HEK293 (cell line): ENCODE data around the gene CYB5R3.

Experiments used
- BCL11A ChIP-seq: fragments of 450-650 bp; formaldehyde crosslinking; IDR thresholded peaks from 2 replicates; pipeline ENCODE4 v1.5.1; 2016; ENCODE audit warnings: low read depth, missing biosample characterization, missing genetic modification characterization
- HOXC10 ChIP-seq: sonication (generic); formaldehyde crosslinking; IDR thresholded peaks from 2 replicates; pipeline ENCODE4 v1.8.1; 2023; ENCODE audit warnings: mild to moderate bottlenecking, missing genetic modification reagents
- IKZF3 ChIP-seq: fragments of 450-650 bp; IDR thresholded peaks from 2 replicates; pipeline ENCODE4 v1.5.0; 2018; ENCODE audit warnings: missing biosample characterization, mild to moderate bottlenecking, missing genetic modification characterization, moderate library complexity
- KLF8 ChIP-seq: fragments of 450-650 bp; formaldehyde crosslinking; IDR thresholded peaks from 2 replicates; pipeline ENCODE4 v1.5.1; 2016; ENCODE audit warnings: missing biosample characterization, missing genetic modification characterization
- KLF9 ChIP-seq: fragments of 450-650 bp; formaldehyde crosslinking; IDR thresholded peaks from 2 replicates; pipeline ENCODE4 v1.5.1; 2016; ENCODE audit warnings: missing biosample characterization, missing genetic modification characterization, low read depth
- PRDM1 ChIP-seq: fragments of 450-650 bp; formaldehyde crosslinking; IDR thresholded peaks from 2 replicates; pipeline ENCODE4; 2016; ENCODE audit warnings: missing biosample characterization, missing genetic modification characterization
- RBAK ChIP-seq: fragments of 450-650 bp; formaldehyde crosslinking; IDR thresholded peaks from 2 replicates; pipeline ENCODE4 v1.5.1; 2016; ENCODE audit warnings: missing biosample characterization, missing genetic modification characterization
- SETDB1 ChIP-seq: IDR thresholded peaks from one replicate; pipeline ENCODE4 v1.6.1; 2017; ENCODE audit warnings: mild to moderate bottlenecking, low read length, moderate library complexity, mixed read lengths; ENCODE audit not compliant: insufficient read length
- SP3 ChIP-seq: fragments of 450-650 bp; formaldehyde crosslinking; IDR thresholded peaks from 2 replicates; pipeline ENCODE4 v1.5.1; 2016; ENCODE audit warnings: missing biosample characterization, missing genetic modification characterization
- SP7 ChIP-seq: fragments of 450-650 bp; formaldehyde crosslinking; IDR thresholded peaks from 2 replicates; pipeline ENCODE4 v1.5.1; 2016; ENCODE audit warnings: missing biosample characterization, missing genetic modification characterization
- ZBTB17 ChIP-seq: fragments of 450-650 bp; formaldehyde crosslinking; IDR thresholded peaks from 2 replicates; pipeline ENCODE4 v1.5.1; 2016; ENCODE audit warnings: missing biosample characterization, missing genetic modification characterization
- ZEB2 ChIP-seq: fragments of 450-650 bp; formaldehyde crosslinking; IDR thresholded peaks from 2 replicates; pipeline ENCODE4 v1.5.1; 2016; ENCODE audit warnings: missing biosample characterization, missing genetic modification characterization
- ZNF169 ChIP-seq: fragments of 450-650 bp; formaldehyde crosslinking; IDR thresholded peaks from 2 replicates; pipeline ENCODE4 v1.5.1; 2016; ENCODE audit warnings: missing biosample characterization, missing genetic modification characterization
- ZNF19 ChIP-seq: fragments of 450-650 bp; formaldehyde crosslinking; IDR thresholded peaks from 2 replicates; pipeline ENCODE4; 2016; ENCODE audit warnings: missing biosample characterization, missing genetic modification characterization, low read depth
- ZNF211 ChIP-seq: fragments of 450-650 bp; formaldehyde crosslinking; IDR thresholded peaks from 2 replicates; pipeline ENCODE4 v1.5.1; 2016; ENCODE audit warnings: low read depth, missing biosample characterization, missing genetic modification characterization
- ZNF23 ChIP-seq: fragments of 450-650 bp; formaldehyde crosslinking; IDR thresholded peaks from 2 replicates; pipeline ENCODE4 v1.5.1; 2016; ENCODE audit warnings: missing biosample characterization, missing genetic modification characterization, borderline replicate concordance
- ZNF248 ChIP-seq: fragments of 450-650 bp; formaldehyde crosslinking; IDR thresholded peaks from 2 replicates; pipeline ENCODE4 v1.5.1; 2017; ENCODE audit warnings: missing biosample characterization, missing genetic modification characterization
- ZNF266 ChIP-seq: fragments of 450-650 bp; formaldehyde crosslinking; IDR thresholded peaks from 2 replicates; pipeline ENCODE4 v1.5.1; 2016; ENCODE audit warnings: missing biosample characterization, missing genetic modification characterization, low read depth
- ZNF473 ChIP-seq: fragments of 450-650 bp; formaldehyde crosslinking; IDR thresholded peaks from 2 replicates; pipeline ENCODE4 v1.5.1; 2017; ENCODE audit warnings: missing biosample characterization, missing genetic modification characterization
- ZNF48 ChIP-seq: fragments of 450-650 bp; formaldehyde crosslinking; IDR thresholded peaks from 2 replicates; pipeline ENCODE4 v1.5.1; 2016; ENCODE audit warnings: missing biosample characterization, missing genetic modification characterization
- ZNF529 ChIP-seq: fragments of 450-650 bp; formaldehyde crosslinking; IDR thresholded peaks from 2 replicates; pipeline ENCODE4 v1.5.1; 2017; ENCODE audit warnings: missing genetic modification characterization, missing biosample characterization; ENCODE audit not compliant: insufficient replicate concordance
- ZNF530 ChIP-seq: fragments of 450-650 bp; formaldehyde crosslinking; IDR thresholded peaks from 2 replicates; pipeline ENCODE4 v1.5.1; 2016; ENCODE audit warnings: low read depth, missing biosample characterization, missing genetic modification characterization
- ZNF596 ChIP-seq: fragments of 450-650 bp; IDR thresholded peaks from 2 replicates; pipeline ENCODE4 v1.5.0; 2018; ENCODE audit warnings: missing biosample characterization, mild to moderate bottlenecking, missing genetic modification characterization, moderate library complexity
- ZNF600 ChIP-seq: fragments of 450-650 bp; formaldehyde crosslinking; IDR thresholded peaks from 2 replicates; pipeline ENCODE4 v1.5.1; 2016; ENCODE audit warnings: missing biosample characterization, missing genetic modification characterization
- ZNF629 ChIP-seq: fragments of 450-650 bp; formaldehyde crosslinking; IDR thresholded peaks from 2 replicates; pipeline ENCODE4 v1.5.1; 2017; ENCODE audit warnings: missing biosample characterization, missing genetic modification characterization
- ZNF654 ChIP-seq: fragments of 450-650 bp; formaldehyde crosslinking; IDR thresholded peaks from 2 replicates; pipeline ENCODE4 v1.5.1; 2016; ENCODE audit warnings: low read depth, missing biosample characterization, missing genetic modification characterization
- ZSCAN16 ChIP-seq: fragments of 450-650 bp; formaldehyde crosslinking; IDR thresholded peaks from 2 replicates; pipeline ENCODE4 v1.5.1; 2016; ENCODE audit warnings: missing biosample characterization, missing genetic modification characterization
- TF ChIP-seq, protein P1 (sequence below): fragments of 450-650 bp; formaldehyde crosslinking; IDR thresholded peaks from 2 replicates; pipeline ENCODE4 v1.5.1; 2016; ENCODE audit warnings: missing biosample characterization, missing genetic modification characterization
- TF ChIP-seq, protein P2 (sequence below): fragments of 450-650 bp; formaldehyde crosslinking; IDR thresholded peaks from 2 replicates; pipeline ENCODE4 v1.5.1; 2016; ENCODE audit warnings: missing biosample characterization, missing genetic modification characterization
- TF ChIP-seq, protein P3 (sequence below): fragments of 450-650 bp; formaldehyde crosslinking; IDR thresholded peaks from 2 replicates; pipeline ENCODE4 v1.5.1; 2017; ENCODE audit warnings: missing biosample characterization, mild to moderate bottlenecking, missing genetic modification characterization, moderate library complexity
- TF ChIP-seq, protein P4 (sequence below): fragments of 450-650 bp; IDR thresholded peaks from 2 replicates; pipeline ENCODE4 v1.5.1; 2018; ENCODE audit warnings: missing biosample characterization, missing genetic modification characterization
- TF ChIP-seq, protein P5 (sequence below): fragments of 450-650 bp; formaldehyde crosslinking; IDR thresholded peaks from 2 replicates; pipeline ENCODE4 v1.5.0; 2017; ENCODE audit warnings: missing biosample characterization, missing genetic modification characterization, borderline replicate concordance

The CYB5R3 gene

DNA sequence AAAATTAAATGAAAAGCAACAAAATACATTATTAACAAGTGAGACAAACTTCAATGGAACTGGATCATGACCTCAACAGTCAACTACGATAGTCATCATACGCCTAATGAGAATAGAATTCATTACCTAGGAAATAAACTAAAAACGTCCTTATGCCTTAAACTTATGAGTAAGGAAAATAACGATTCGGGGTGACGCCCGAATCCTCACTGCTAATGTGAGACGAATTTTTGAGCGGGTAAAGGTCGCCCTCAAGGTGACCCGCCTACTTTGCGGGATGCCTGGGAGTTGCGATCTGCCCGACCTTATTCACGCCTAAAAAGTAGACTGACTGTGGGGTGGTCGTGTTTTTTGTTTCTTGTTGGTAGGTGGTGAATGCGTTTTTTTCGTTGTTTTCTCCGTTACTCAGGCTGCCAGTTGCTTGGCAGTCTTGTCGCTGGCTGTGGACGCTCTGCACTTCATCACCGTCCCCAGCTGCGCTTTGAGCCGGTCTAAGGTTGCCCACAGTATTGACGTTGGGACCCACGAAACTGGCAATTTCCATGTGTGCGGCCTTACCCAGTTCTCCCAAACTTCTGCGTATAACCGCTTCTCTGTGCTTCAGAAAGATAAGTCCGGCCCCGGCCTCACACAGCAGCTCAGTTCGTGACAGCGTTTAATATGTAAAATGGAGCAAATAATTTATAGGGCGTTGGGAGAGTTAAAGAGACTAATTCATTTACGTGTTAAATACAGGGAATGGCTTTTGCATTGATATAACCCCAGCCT is 33.9 kb downstream of the CYB5R3 start (continued):
- no peak for TF ChIP-seq ZNF19 (tag by site-specific recombination)
- peak; percentile 67; the same call in 1 of the 2 replicates for TF ChIP-seq IKZF3
- peak; percentile 65 for TF ChIP-seq ZSCAN16 (tag by site-specific recombination)
- no peak for TF ChIP-seq ZNF654
- TF ChIP-seq ZBTB17 (tag by site-specific recombination) = peak; percentile 61
- TF ChIP-seq, protein P1, sequence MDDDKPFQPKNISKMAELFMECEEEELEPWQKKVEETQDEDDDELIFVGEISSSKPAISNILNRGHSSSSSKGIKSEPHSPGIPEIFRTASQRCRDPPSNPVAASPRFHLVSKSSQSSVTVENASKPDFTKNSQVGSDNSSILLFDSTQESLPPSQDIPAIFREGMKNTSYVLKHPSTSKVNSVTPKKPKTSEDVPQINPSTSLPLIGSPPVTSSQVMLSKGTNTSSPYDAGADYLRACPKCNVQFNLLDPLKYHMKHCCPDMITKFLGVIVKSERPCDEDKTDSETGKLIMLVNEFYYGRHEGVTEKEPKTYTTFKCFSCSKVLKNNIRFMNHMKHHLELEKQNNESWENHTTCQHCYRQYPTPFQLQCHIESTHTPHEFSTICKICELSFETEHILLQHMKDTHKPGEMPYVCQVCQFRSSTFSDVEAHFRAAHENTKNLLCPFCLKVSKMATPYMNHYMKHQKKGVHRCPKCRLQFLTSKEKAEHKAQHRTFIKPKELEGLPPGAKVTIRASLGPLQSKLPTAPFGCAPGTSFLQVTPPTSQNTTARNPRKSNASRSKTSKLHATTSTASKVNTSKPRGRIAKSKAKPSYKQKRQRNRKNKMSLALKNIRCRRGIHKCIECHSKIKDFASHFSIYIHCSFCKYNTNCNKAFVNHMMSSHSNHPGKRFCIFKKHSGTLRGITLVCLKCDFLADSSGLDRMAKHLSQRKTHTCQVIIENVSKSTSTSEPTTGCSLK = no peak
- TF ChIP-seq SP7 (tag by site-specific recombination) = peak; percentile 81
- TF ChIP-seq RBAK (tag by site-specific recombination) = no peak
- no peak for TF ChIP-seq SETDB1
- no peak for TF ChIP-seq ZNF473 (tag by site-specific recombination)
- TF ChIP-seq ZNF596 = no peak
- no peak for TF ChIP-seq ZNF248 (tag by site-specific recombination)
- TF ChIP-seq ZNF211 = no peak
- peak; percentile 92 for TF ChIP-seq ZEB2
- TF ChIP-seq SP3 (tag by site-specific recombination) = peak; percentile 85
- TF ChIP-seq KLF8 = peak; percentile 42
- TF ChIP-seq ZNF529 (tag by site-specific recombination) = no peak
- no peak; the same call in 1 of the 2 replicates for TF ChIP-seq BCL11A
- TF ChIP-seq ZNF600 (tag by site-specific recombination) = peak; percentile 92
- TF ChIP-seq, protein P2, sequence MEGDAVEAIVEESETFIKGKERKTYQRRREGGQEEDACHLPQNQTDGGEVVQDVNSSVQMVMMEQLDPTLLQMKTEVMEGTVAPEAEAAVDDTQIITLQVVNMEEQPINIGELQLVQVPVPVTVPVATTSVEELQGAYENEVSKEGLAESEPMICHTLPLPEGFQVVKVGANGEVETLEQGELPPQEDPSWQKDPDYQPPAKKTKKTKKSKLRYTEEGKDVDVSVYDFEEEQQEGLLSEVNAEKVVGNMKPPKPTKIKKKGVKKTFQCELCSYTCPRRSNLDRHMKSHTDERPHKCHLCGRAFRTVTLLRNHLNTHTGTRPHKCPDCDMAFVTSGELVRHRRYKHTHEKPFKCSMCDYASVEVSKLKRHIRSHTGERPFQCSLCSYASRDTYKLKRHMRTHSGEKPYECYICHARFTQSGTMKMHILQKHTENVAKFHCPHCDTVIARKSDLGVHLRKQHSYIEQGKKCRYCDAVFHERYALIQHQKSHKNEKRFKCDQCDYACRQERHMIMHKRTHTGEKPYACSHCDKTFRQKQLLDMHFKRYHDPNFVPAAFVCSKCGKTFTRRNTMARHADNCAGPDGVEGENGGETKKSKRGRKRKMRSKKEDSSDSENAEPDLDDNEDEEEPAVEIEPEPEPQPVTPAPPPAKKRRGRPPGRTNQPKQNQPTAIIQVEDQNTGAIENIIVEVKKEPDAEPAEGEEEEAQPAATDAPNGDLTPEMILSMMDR (tag by site-specific recombination) = peak; percentile 16
- 0 out of 2 replicates have a peak, but pooled peaks have one; percentile 4 for TF ChIP-seq KLF9 (tag by site-specific recombination)
- TF ChIP-seq, protein P3, sequence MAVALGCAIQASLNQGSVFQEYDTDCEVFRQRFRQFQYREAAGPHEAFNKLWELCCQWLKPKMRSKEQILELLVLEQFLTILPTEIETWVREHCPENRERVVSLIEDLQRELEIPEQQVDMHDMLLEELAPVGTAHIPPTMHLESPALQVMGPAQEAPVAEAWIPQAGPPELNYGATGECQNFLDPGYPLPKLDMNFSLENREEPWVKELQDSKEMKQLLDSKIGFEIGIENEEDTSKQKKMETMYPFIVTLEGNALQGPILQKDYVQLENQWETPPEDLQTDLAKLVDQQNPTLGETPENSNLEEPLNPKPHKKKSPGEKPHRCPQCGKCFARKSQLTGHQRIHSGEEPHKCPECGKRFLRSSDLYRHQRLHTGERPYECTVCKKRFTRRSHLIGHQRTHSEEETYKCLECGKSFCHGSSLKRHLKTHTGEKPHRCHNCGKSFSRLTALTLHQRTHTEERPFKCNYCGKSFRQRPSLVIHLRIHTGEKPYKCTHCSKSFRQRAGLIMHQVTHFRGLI = peak; percentile 49; the same call in 1 of the 2 replicates
- 0 out of 2 replicates have a peak, but pooled peaks have one; percentile 13 for TF ChIP-seq ZNF23
- TF ChIP-seq ZNF169 (tag by site-specific recombination) = no peak
- no peak for TF ChIP-seq ZNF48
- TF ChIP-seq ZNF629 (tag by site-specific recombination) = peak; percentile 82
- TF ChIP-seq HOXC10 (CRISPR knock-in tag) = 0 out of 2 replicates have a peak, but pooled peaks have one; percentile 32
- TF ChIP-seq, protein P4, sequence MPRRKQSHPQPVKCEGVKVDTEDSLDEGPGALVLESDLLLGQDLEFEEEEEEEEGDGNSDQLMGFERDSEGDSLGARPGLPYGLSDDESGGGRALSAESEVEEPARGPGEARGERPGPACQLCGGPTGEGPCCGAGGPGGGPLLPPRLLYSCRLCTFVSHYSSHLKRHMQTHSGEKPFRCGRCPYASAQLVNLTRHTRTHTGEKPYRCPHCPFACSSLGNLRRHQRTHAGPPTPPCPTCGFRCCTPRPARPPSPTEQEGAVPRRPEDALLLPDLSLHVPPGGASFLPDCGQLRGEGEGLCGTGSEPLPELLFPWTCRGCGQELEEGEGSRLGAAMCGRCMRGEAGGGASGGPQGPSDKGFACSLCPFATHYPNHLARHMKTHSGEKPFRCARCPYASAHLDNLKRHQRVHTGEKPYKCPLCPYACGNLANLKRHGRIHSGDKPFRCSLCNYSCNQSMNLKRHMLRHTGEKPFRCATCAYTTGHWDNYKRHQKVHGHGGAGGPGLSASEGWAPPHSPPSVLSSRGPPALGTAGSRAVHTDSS (tag by site-specific recombination) = no peak
- TF ChIP-seq, protein P5, sequence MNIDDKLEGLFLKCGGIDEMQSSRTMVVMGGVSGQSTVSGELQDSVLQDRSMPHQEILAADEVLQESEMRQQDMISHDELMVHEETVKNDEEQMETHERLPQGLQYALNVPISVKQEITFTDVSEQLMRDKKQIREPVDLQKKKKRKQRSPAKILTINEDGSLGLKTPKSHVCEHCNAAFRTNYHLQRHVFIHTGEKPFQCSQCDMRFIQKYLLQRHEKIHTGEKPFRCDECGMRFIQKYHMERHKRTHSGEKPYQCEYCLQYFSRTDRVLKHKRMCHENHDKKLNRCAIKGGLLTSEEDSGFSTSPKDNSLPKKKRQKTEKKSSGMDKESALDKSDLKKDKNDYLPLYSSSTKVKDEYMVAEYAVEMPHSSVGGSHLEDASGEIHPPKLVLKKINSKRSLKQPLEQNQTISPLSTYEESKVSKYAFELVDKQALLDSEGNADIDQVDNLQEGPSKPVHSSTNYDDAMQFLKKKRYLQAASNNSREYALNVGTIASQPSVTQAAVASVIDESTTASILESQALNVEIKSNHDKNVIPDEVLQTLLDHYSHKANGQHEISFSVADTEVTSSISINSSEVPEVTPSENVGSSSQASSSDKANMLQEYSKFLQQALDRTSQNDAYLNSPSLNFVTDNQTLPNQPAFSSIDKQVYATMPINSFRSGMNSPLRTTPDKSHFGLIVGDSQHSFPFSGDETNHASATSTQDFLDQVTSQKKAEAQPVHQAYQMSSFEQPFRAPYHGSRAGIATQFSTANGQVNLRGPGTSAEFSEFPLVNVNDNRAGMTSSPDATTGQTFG (tag by site-specific recombination) = 0 out of 2 replicates have a peak, but pooled peaks have one; percentile 20
- peak; percentile 80 for TF ChIP-seq PRDM1 (tag by site-specific recombination)
- TF ChIP-seq ZNF530 = no peak
- no peak for TF ChIP-seq ZNF266 (tag by site-specific recombination)
